GM12873 (cell line): ENCODE results near the gene FOXK2.

Experiments used
- TF ChIP-seq, protein P1 (sequence below): IDR thresholded peaks from 2 replicates; pipeline ENCODE4 v1.5.1; 2012; ENCODE audit warnings: low read depth, mild to moderate bottlenecking, moderate library complexity, low read length, control low read depth; ENCODE audit not compliant: insufficient read depth; ENCODE audit errors: missing control alignments

The FOXK2 gene

DNA sequence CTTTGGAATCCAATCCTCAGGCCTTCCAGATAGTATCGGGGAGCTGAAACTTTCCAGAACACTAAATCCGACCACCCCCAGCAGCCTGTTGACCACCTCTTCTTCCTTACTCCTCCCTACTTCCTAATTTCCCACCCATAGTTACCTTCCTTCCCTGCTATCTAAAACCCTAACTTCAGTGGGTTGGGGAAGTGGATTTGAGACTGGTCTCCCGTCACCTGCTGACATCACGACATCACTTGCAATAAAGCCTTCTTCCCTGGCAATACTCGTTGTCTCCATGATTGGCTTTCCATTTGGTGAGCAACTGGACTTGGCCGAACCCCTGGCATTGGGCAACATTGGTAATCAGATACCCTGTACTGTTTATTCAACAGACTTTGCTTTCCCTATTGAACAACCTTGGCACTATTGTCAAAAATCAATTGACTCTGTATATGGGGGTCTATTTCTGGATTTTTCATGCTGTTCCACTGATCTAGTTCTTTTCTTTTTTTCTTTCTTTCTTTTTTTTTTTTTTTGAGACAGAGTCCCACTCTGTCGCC is 11.8 kb upstream of the FOXK2 start:
- TF ChIP-seq, protein P1, sequence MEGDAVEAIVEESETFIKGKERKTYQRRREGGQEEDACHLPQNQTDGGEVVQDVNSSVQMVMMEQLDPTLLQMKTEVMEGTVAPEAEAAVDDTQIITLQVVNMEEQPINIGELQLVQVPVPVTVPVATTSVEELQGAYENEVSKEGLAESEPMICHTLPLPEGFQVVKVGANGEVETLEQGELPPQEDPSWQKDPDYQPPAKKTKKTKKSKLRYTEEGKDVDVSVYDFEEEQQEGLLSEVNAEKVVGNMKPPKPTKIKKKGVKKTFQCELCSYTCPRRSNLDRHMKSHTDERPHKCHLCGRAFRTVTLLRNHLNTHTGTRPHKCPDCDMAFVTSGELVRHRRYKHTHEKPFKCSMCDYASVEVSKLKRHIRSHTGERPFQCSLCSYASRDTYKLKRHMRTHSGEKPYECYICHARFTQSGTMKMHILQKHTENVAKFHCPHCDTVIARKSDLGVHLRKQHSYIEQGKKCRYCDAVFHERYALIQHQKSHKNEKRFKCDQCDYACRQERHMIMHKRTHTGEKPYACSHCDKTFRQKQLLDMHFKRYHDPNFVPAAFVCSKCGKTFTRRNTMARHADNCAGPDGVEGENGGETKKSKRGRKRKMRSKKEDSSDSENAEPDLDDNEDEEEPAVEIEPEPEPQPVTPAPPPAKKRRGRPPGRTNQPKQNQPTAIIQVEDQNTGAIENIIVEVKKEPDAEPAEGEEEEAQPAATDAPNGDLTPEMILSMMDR: no peak

DNA sequence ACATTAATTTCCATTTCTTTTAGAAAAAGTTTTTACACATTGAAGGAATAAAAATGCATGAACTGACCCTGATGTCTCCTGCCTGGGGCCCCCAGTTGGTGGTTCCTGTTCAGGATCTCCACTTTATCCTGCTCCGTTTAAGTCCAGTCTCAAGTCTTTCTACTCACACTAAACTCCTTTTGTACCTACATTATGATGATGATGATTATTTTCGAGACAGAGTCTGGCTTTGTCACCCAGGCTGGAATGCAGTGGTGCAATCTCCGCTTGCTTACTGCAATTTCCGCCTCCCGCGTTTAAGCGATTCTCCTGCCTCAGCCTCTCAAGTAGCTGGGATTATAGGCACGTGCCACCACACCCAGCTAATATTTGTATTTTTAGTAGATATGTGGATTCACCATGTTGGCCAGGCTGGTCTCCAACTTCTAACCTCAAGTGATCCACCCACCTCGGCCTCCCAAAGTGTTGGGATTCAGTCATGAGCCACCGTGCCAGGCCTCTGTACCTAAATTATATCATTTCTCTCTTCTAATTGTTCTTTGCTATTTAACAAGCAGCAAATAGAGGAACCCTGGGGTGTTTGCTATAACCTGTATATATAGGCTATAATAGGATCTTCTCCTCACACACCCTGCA is 2.2 kb upstream of the FOXK2 start:
- TF ChIP-seq, protein P1: no peak

DNA sequence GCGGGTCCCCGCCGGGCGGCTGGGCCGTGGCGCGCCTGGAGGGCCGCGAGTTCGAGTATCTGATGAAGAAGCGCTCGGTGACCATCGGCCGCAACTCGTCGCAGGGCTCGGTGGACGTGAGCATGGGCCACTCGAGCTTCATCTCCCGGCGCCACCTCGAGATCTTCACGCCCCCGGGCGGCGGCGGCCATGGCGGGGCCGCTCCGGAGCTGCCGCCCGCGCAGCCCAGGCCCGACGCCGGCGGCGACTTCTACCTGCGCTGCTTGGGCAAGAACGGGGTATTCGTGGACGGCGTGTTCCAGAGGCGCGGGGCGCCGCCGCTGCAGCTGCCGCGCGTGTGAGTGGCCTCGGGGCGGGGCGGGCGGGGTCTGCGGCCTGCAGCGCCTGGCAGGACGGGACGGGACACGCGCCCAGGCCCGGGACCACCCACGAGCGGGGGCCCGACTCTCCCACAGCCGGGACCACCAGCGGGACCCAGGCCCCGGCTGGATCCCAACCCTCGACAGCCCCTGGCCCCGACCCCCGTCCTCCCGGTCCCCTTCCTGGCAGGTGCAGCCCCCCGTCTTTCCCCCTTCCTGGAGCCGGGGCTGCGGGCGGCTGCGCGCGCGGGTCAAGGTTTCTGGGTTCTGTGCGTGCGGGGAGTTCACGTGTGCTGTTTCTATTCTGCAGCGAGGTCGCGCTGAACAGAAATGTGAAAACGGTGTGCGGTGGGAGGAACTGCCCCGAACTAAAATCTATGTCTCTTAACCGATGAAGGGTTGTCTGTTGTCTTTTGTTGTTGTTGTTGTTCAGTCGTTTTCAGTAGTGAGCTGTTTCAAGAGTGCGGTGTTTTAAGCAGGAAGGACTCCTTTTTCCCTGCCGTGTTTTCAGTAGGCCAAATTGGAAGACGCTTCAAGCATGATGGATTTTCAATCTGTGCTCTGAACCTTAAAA is 705 bp downstream of the FOXK2 start:
- TF ChIP-seq, protein P1: no peak

DNA sequence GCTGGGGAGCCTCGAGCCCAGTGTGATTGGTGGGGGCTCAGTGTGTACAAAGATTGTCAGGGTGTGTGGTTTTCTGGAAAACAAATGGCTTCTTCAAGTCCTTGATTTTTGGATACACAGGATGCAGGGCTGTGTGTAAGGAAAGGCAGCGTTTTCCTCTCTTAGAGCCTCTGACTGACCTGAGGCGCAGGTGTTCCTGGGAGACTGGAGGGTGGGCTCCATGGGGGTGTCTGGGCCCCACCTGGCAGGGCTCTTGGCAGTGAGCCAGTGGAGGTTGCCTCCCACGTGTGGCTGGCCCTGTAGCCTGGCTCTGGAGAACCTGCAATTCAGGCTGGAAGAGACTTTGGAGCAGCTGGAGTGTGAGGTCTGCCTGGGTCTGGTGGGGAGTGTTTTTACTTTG is 5.0 kb downstream of the FOXK2 start:
- TF ChIP-seq, protein P1: no peak

DNA sequence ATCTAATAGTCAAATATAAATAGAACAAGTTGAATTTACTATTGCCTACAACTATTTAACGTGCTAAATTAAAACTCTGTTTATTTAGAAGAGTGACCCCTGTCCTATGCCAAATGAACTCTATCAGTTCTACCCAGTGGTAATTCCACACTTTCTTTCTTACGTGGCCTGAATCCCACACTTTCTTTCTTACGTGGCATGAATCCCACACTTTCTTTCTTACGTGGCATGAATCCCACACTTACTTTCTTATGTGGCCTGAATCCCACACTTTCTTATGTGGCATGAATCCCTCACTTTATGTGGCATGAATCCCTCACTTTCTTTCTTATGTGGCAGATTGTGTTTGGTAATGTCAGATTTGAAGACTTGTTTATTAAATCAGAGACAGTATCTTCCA is 6.2 kb downstream of the FOXK2 start:
- TF ChIP-seq, protein P1: no peak

DNA sequence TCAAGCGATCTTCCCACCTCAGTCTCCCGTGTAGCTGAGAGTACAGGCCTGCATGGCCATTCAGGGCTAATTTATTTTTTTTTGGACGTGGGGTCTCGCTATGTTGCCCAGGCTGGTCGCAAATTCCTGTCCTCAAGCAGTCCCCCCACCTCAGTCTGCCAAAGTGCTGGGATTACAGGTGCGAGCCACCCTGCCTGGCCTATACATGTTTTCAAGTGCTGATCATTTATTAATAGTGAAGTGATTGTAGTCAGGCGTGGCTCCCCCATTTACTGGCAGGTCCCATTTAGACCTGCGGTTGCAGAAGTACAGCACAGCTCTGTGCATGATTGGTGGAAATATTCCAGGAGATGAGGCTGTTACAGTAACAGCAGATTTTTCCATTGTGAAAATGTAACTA is 8.4 kb downstream of the FOXK2 start:
- TF ChIP-seq, protein P1: no peak

DNA sequence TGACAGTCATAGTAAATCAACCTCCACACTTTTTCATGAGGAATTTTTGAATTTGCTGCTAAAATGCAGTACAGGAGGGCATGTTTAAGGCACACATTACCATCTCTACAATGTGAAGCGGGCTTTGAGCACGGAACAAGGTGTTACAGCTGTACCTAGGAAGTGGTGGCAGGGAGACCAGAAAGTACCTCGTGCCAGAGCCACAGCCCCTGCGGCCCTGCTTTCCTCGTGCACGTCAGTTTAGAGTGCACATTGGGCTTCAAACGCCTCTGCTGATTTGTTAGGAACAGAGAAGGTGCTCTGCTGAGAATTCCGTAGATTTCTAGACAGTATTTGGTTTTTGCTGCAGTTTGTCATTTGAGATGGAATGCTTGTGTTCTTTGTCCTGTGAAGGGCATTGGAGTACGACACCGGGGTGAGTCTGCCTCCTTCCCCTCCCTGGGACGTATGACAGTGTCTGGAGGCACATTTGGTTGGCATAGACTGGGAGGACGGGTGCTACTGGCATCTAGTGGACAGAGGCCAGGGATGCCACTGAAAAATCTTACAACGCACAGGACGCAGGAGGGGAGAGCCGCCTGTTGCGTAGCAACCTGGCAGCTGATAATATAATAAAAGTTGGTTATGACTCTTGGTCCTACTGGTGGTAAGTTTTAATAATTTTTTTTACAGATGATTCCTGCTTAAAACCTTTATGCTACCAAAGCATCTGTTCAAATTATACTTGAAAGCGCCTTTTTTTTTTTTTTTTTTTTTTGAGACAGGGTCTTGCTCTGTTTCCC is 9.1 kb downstream of the FOXK2 start:
- TF ChIP-seq, protein P1: peak; percentile 11
